AG09309 (cell line): ENCODE data around the gene LUC7L.
"Not testable (repeated sequence)": the region's sequence is repeated elsewhere in the genome, so short reads cannot be mapped to it uniquely, and the experiment has no call there.

ENCODE experiments used
- DNase-seq: peaks from one replicate; pipeline ENCODE4 v3.0.0-alpha.2; 2010; ENCODE audit warnings: low read depth
- H3K4me3 ChIP-seq: 2 replicates; pipeline ENCODE4 v1.5.1; 2011; ENCODE audit warnings: mild to moderate bottlenecking, low read depth, low read length, moderate library complexity; ENCODE audit not compliant: control insufficient read depth
- CTCF ChIP-seq: IDR thresholded peaks from 2 replicates; pipeline ENCODE4 v1.5.1; 2011; ENCODE audit warnings: mild to moderate bottlenecking, low read depth, low read length, inconsistent platforms; ENCODE audit not compliant: insufficient read depth, control insufficient read depth; ENCODE audit errors: missing control alignments

The LUC7L gene

DNA sequence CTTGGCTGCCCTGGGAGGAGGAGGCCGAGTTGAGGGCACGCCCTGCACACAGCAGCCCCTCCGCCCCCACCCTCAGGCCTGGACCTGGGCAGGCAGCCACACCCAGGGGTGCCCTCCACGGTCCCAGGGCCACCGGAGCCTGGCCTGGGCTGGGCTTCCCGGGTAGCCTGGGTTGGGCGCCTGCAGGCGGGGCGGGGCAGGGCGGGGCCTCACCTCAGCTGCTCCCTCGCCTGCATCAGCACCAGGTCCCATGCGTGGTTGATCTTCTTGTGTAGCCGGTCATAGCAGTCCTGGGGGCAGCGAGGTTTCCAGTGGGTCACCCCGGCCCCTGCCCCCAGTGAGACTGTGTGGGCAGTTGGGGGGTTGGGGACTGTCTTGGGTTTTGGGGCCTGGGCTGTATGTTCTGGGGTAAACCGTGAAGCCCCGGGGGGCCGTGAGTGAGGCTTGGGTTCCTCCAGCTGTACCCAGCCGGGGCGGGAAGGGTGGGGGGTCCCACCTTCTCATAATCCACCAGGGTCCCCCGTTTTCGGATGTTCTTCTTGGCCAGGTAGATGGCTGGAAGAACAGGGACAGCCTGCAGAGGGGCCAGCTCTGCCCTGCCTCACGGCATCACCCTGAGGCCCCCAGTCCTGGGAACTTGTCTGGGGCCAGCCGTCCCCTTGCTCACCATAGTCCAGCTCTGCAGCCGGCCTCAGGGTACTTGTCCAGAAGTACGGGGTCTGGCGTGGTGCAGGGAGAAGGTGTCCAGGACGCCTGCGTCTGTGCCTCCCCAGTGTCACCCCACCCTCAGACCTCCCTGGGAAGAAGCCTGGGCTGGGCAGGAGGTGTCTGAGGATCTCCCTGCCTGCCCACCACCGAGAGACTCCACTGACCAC is 44.5 kb upstream of the LUC7L start:
- H3K4me3 ChIP-seq, result no peak overlapping the region
- no peak for DNase-seq
- no peak for TF ChIP-seq CTCF

- H3K4me3 ChIP-seq, result no peak overlapping the region
- no peak for DNase-seq
- no peak for TF ChIP-seq CTCF
These were observed 43.6 kb upstream of the LUC7L start for GRCh38 chr16:272633-273546.

GRCh38 chr16:270381-271255 is 41.4 kb upstream of the LUC7L start:
- TF ChIP-seq CTCF, result no peak
- DNase-seq, result no peak
- no peak overlapping the region for H3K4me3 ChIP-seq

DNA sequence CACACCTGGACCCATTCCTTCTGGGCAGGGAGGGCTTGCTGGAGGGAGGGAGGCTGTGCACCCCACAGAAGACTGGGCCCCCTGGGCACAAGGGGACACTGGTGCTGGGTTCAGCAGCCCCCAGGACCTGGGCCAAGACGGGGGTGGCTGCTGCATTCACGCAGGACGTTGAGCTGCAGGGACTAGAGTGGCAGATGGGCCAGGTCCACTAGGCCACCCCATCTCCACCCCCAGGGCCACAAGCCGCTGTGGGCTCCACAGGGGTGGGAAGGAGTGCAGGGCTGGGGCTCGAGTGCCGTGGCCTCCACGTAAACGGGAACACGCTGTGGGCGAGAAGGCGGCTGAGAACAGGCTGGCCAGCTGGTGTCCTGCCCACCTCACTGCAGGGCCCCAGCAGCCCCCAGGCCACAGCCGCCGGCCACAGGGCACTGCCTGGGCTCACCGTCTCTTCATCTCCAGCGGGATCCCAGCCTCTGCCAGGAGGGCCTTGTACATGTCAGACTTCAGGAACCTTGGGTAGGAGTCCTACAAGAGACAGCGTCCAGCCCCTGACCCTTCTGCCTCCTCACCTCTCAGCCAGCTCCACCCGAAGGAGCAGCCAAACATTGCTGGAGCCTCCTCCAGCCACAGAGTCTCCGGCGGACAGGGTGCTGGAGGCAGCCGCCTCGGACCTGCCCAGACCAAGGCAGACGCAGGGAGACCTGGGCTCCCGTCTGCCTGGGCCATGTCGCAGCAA is 40.0 kb upstream of the LUC7L start:
- no peak overlapping the region for H3K4me3 ChIP-seq
- DNase-seq, result no peak
- no peak for TF ChIP-seq CTCF

DNA sequence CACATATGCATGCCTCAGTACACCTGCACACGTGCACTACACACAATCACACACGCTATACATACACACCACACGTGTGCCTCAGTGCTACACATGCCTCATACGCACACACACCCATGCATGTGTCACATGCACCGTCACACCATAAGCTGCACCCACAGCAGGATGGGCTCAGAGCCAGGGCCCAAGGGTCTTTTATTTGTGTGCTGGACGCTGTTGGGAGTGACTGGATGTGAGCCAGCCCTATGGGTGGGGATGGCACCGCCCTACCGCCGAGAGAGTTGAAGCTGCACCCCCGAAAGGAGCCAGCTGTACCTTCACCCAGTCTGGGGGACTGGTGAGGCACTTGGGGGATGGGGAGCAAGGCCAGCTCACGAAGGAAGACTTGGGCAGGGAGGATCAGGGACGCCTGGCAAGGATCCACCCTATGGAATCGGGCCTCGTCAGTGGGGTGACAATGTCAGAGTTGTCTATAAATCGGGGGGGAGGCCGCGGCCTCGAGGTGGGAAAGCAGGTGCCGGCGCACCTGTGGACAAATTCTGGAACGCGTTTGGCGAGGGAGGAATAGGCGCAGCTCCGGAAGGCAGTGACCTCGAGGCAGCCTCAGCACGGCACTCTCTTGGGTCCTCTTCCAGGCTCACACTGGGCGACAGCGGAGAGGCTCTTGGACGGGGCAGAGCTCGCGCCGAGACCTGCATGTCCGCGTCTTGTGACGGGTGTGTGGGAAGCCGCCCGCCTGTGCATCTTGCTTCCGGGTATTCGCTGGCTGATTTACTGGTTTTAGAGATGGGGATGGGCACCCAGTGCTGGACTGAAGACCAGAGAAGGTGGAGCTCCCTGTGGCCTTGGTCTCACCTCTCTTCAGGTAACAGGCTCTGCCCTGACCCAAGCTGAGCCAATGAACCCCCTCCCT is 39.1 kb upstream of the LUC7L start:
- no peak for TF ChIP-seq CTCF
- no peak overlapping the region for H3K4me3 ChIP-seq
- no peak for DNase-seq

GRCh38 chr16:267562-267961 is 38.3 kb upstream of the LUC7L start:
- not testable (repeated sequence) for H3K4me3 ChIP-seq, DNase-seq
